Lower leg skin (tissue), 3 donors: ENCODE measurements around the gene ZCCHC24.

ENCODE experiments used
- POLR2A ChIP-seq, 2 donors: fragments of 450-650 bp; IDR thresholded peaks; one replicate each; pipeline ENCODE4 v1.6.1; 2016 to 2017; ENCODE audit warnings: antibody characterized with exemption in 2 of 2, mild to moderate bottlenecking in 1 of 2, moderate library complexity in 1 of 2
- TF ChIP-seq, protein P1 (sequence below), 3 donors: fragments of 450-650 bp; IDR thresholded peaks; one replicate each; pipeline ENCODE4 v1.5.1; 2016; ENCODE audit warnings: antibody characterized with exemption in 3 of 3, mild to moderate bottlenecking in 3 of 3, moderate library complexity in 2 of 3

DNA sequence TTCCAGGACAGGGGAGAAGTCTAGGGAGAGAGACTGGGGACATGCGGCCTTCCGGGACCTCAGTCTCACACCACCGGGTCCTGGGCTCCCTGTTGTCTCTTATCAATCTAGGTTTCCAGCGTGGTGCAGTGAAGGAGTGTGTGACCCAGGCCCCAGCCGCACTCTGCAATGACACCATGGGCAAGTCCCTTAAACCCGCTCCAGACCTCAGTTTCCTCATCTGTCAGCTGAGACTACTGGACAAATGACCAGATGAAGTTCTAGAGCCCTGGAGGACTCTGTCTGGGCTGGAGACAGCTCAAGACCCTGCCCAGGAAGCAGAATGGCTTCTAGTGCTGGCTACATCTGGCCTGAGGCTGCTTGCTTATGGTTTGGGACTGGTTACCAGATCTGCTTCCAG, 46.8 kb upstream of the ZCCHC24 start:
- TF ChIP-seq, protein P1, sequence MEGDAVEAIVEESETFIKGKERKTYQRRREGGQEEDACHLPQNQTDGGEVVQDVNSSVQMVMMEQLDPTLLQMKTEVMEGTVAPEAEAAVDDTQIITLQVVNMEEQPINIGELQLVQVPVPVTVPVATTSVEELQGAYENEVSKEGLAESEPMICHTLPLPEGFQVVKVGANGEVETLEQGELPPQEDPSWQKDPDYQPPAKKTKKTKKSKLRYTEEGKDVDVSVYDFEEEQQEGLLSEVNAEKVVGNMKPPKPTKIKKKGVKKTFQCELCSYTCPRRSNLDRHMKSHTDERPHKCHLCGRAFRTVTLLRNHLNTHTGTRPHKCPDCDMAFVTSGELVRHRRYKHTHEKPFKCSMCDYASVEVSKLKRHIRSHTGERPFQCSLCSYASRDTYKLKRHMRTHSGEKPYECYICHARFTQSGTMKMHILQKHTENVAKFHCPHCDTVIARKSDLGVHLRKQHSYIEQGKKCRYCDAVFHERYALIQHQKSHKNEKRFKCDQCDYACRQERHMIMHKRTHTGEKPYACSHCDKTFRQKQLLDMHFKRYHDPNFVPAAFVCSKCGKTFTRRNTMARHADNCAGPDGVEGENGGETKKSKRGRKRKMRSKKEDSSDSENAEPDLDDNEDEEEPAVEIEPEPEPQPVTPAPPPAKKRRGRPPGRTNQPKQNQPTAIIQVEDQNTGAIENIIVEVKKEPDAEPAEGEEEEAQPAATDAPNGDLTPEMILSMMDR (IDR thresholded peaks at IDR 0.05), result no peak
- no peak for TF ChIP-seq POLR2A (IDR thresholded peaks at IDR 0.05)
